MCF 10A (cell line): ENCODE results near the gene PARM1. TPM values are rescaled to one million over a fixed set of nuclear protein-coding genes. Genes with fewer than 3 reads are reported as not detected.

Experiments used
- BruUV-seq: library from RNA; stranded (reverse); fragments of 400-500 nt; replicated peaks from 2 replicates; lab custom pipeline; 2021; lab: Mats Ljungman, UMichigan
- CTCF ChIA-PET: fragments of 300-600 bp; sonication (Branson Sonifier 250); formaldehyde crosslinking; extraction: SDS; loops from one replicate; lab custom pipeline; 2021; ENCODE audit warnings: antibody characterized with exemption, inconsistent platforms; lab: Yijun Ruan, JAX
- POLR2A ChIA-PET: fragments of 300-600, 350-650 bp; sonication (Branson Sonifier 250); formaldehyde crosslinking; extraction: SDS; loops from one replicate; lab custom pipeline; 2020; ENCODE audit warnings: antibody characterized with exemption, inconsistent platforms; lab: Yijun Ruan, JAX
- DNase-seq: peaks from one replicate; pipeline ENCODE4 v3.0.0-alpha.2; 2018; ENCODE audit not compliant: unreplicated experiment
- H3K27ac Mint-ChIP-seq: one replicate; pipeline ENCODE4 v1.8.0; 2022; ENCODE audit warnings: mild to moderate bottlenecking, low read depth, mixed read lengths; ENCODE audit not compliant: unreplicated experiment
- H3K27me3 Mint-ChIP-seq: one replicate; pipeline ENCODE4 v1.8.0; 2022; ENCODE audit warnings: mixed read lengths; ENCODE audit not compliant: insufficient read depth, unreplicated experiment
- H3K36me3 Mint-ChIP-seq: one replicate; pipeline ENCODE4 v1.8.0; 2022; ENCODE audit warnings: mild to moderate bottlenecking, moderate library complexity, mixed read lengths; ENCODE audit not compliant: insufficient read depth, unreplicated experiment
- H3K4me1 Mint-ChIP-seq: one replicate; pipeline ENCODE4 v1.8.0; 2022; ENCODE audit warnings: mixed read lengths; ENCODE audit not compliant: insufficient read depth, unreplicated experiment
- H3K4me3 Mint-ChIP-seq: one replicate; pipeline ENCODE4 v1.8.0; 2022; ENCODE audit warnings: mild to moderate bottlenecking, moderate library complexity, mixed read lengths; ENCODE audit not compliant: unreplicated experiment
- H3K9me3 Mint-ChIP-seq: one replicate; pipeline ENCODE4 v1.8.0; 2022; ENCODE audit warnings: mixed read lengths; ENCODE audit not compliant: unreplicated experiment
- CTCF ChIP-seq: fragments of 200-600 bp; IDR thresholded peaks from one replicate; pipeline ENCODE4 v1.8.0; 2022; ENCODE audit warnings: antibody characterized with exemption, mild to moderate bottlenecking; ENCODE audit not compliant: unreplicated experiment
- intact Hi-C: fragments of 100-400 bp; cut with micrococcal nuclease; formaldehyde crosslinking; loops from 2 replicates; pipeline ENCODE4 v1.14.1; 2022
- total RNA-seq: library from RNA; stranded (reverse); gene quantifications from 2 replicates; pipeline ENCODE4 v1.2.3, GENCODE V29; 2022

The PARM1 gene
- total RNA-seq, 1 experiment from 2014 or later: 0.58 TPM

GRCh38 chr4:75056277-75056676 is 123.4 kb downstream of the PARM1 start:
- no peak for DNase-seq
- CTCF ChIA-PET: no interaction called here
- Mint-ChIP-seq H3K27me3 (no peaks in the 10 kb centered on the region), H3K4me3 (no peak overlapping the region), H3K9me3 (no peaks in the 10 kb centered on the region), H3K36me3 (no peaks in the 10 kb centered on the region), H3K27ac (no peak overlapping the region), H3K4me1 (no peaks in the 10 kb centered on the region)
- no TSS peak for BruUV-seq
- no peak for TF ChIP-seq CTCF
- POLR2A ChIA-PET: no interaction called here
- intact Hi-C loops: no loop called here

GRCh38 chr4:75057369-75057768 is 124.5 kb downstream of the PARM1 start:
- CTCF ChIA-PET: interaction anchor here (0.6 kb wide), 2 partner anchors 78 to 232 kb away, joined by 3 read pairs; no protein-coding TSS in a partner anchor
- Mint-ChIP-seq H3K4me3 (no peak overlapping the region), H3K27me3 (no peaks in the 10 kb centered on the region), H3K9me3 (no peaks in the 10 kb centered on the region), H3K4me1 (no peaks in the 10 kb centered on the region), H3K27ac (no peak overlapping the region), H3K36me3 (no peaks in the 10 kb centered on the region)
- no peak for TF ChIP-seq CTCF
- no TSS peak for BruUV-seq
- intact Hi-C loops: no loop called here
- POLR2A ChIA-PET: no interaction called here
- no peak for DNase-seq

- Mint-ChIP-seq H3K27me3 (no peaks in the 10 kb centered on the region), H3K4me3 (no peak overlapping the region), H3K4me1 (no peaks in the 10 kb centered on the region), H3K36me3 (no peaks in the 10 kb centered on the region), H3K9me3 (no peaks in the 10 kb centered on the region), H3K27ac (no peak overlapping the region)
- ChIA-PET CTCF (no interaction called here), POLR2A (no interaction called here)
- BruUV-seq: no TSS peak
- no peak for DNase-seq
- intact Hi-C loops: no loop called here
- TF ChIP-seq CTCF: no peak
Observed at GRCh38 chr4:75058486-75058885, 125.6 kb downstream of the PARM1 start.

- BruUV-seq: no TSS peak
- no peak overlapping the region for H3K27ac Mint-ChIP-seq
- ChIA-PET POLR2A (no interaction called here), CTCF (no interaction called here)
- no peaks in the 10 kb centered on the region for H3K27me3 Mint-ChIP-seq
- no peaks in the 10 kb centered on the region for H3K4me1 Mint-ChIP-seq
- no peak for DNase-seq
- H3K4me3 Mint-ChIP-seq: no peak overlapping the region
- no peak for TF ChIP-seq CTCF
- no peaks in the 10 kb centered on the region for H3K9me3 Mint-ChIP-seq
- no peaks in the 10 kb centered on the region for H3K36me3 Mint-ChIP-seq
- intact Hi-C loops: no loop called here
Observed at GRCh38 chr4:75063433-75063832, 130.5 kb downstream of the PARM1 start.
